Measurements from ENCODE around the gene PDE5A. TPM values are rescaled to one million over a fixed set of nuclear protein-coding genes. Genes with fewer than 3 reads are reported as not detected.
"Not testable (repeated sequence)": the region's sequence is repeated elsewhere in the genome, so short reads cannot be mapped to it uniquely, and the experiment has no call there.

Gene PDE5A
- total RNA-seq, 1 experiment from 2014 or later, result 5.0 TPM

- TF ChIP-seq POLR2AphosphoS5 (IDR thresholded peaks at IDR 0.05; ENCODE audit: low read depth, low read length), result no peak
- no peak for TF ChIP-seq EZH2phosphoT487 (IDR thresholded peaks at IDR 0.05; ENCODE audit: borderline replicate concordance)
- TF ChIP-seq YY1 (IDR thresholded peaks at IDR 0.05; ENCODE audit: extremely low read depth, insufficient replicate concordance, low read depth, low read length), result no peak
- no peak for TF ChIP-seq CEBPB (IDR thresholded peaks at IDR 0.05; ENCODE audit: low read depth)
These were observed 157.3 kb downstream of the PDE5A start (continued) for GRCh38 chr4:119471259-119471658.

- intact Hi-C loops (cut with micrococcal nuclease); H4K20me1 ChIP-seq (ENCODE audit: insufficient read depth): not testable (repeated sequence)
These were observed 157.9 kb downstream of the PDE5A start for GRCh38 chr4:119470737-119471063.

GRCh38 chr4:119470021-119470736 lies 158.4 kb downstream of the PDE5A start:
- H3K4me1 ChIP-seq (ENCODE audit: control insufficient read depth in 1 of 2, insufficient read depth in 2 of 2, low read length in 2 of 2); H3K4me2 ChIP-seq (ENCODE audit: low read length); intact Hi-C loops (cut with micrococcal nuclease); POLR2A ChIA-PET; RAD21 ChIA-PET (ENCODE audit: low non-redundant PET in 1 of 2, low total read pairs in 2 of 2, uncharacterized antibody in 2 of 2, unreplicated experiment in 2 of 2); BruUV-seq (replicated peaks); H3K4me3 ChIP-seq (replicated peaks in 1 of 2; ENCODE audit: low read depth in 1 of 2, low read length in 2 of 2); H3K36me3 ChIP-seq (ENCODE audit: control insufficient read depth in 1 of 2, insufficient read depth in 2 of 2, low read length in 2 of 2); H3K79me2 ChIP-seq (ENCODE audit: insufficient read depth, low read length); DNase-seq (ENCODE audit: low read depth, low spot score); H3K27me3 ChIP-seq (ENCODE audit: insufficient read depth, low read length); ATAC-seq; H3K9me3 ChIP-seq (ENCODE audit: control insufficient read depth in 1 of 2, insufficient read depth in 1 of 2, low read depth in 1 of 2, low read length in 2 of 2); H4K20me1 ChIP-seq (ENCODE audit: insufficient read depth); H3K9me2 ChIP-seq (ENCODE audit: insufficient read depth); H3K9ac ChIP-seq (ENCODE audit: low read length); H2AFZ ChIP-seq (ENCODE audit: low read depth, low read length, poor library complexity, severe bottlenecking); CTCF ChIA-PET; H3K27ac ChIP-seq (ENCODE audit: low read depth, low read length): not testable (repeated sequence)

More at GRCh38 chr4:119470737-119471063, 157.9 kb downstream of the PDE5A start:
- BruUV-seq (replicated peaks); H3K4me1 ChIP-seq (ENCODE audit: control insufficient read depth in 1 of 2, insufficient read depth in 2 of 2, low read length in 2 of 2); H3K79me2 ChIP-seq (ENCODE audit: insufficient read depth, low read length); H3K9ac ChIP-seq (ENCODE audit: low read length); H3K9me3 ChIP-seq (ENCODE audit: control insufficient read depth in 1 of 2, insufficient read depth in 1 of 2, low read depth in 1 of 2, low read length in 2 of 2); H3K4me3 ChIP-seq (replicated peaks in 1 of 2; ENCODE audit: low read depth in 1 of 2, low read length in 2 of 2); DNase-seq (ENCODE audit: low read depth, low spot score); H3K9me2 ChIP-seq (ENCODE audit: insufficient read depth); ATAC-seq; CTCF ChIA-PET; H3K4me2 ChIP-seq (ENCODE audit: low read length); POLR2A ChIA-PET; H3K36me3 ChIP-seq (ENCODE audit: control insufficient read depth in 1 of 2, insufficient read depth in 2 of 2, low read length in 2 of 2); RAD21 ChIA-PET (ENCODE audit: low non-redundant PET in 1 of 2, low total read pairs in 2 of 2, uncharacterized antibody in 2 of 2, unreplicated experiment in 2 of 2); H2AFZ ChIP-seq (ENCODE audit: low read depth, low read length, poor library complexity, severe bottlenecking); H3K27me3 ChIP-seq (ENCODE audit: insufficient read depth, low read length); H3K27ac ChIP-seq (ENCODE audit: low read depth, low read length): not testable (repeated sequence)

DNA sequence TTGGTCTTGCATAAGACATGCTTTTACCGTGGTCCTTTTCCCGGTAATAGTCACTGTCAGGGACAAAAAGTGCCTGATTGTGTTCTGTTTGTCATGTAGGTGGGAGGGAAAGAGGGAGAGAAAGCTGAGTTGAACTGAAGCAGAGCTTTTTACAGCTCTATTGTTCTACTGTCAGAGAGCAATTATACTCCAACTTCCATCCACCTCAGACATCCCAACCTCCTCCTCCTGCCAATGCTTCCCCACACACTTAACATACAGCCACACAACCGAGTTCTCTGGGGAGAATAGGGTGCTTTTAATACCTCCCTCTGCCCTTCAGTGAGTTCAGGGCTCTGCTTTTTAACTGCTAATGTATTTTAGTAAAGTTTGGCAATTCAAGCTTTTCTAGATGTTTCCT lies 159.6 kb downstream of the PDE5A start:
- H3K27ac ChIP-seq (ENCODE audit: low read depth, low read length); H3K4me1 ChIP-seq (ENCODE audit: control insufficient read depth in 1 of 2, insufficient read depth in 2 of 2, low read length in 2 of 2); BruUV-seq (replicated peaks); H3K9me2 ChIP-seq (ENCODE audit: insufficient read depth); RAD21 ChIA-PET (ENCODE audit: low non-redundant PET in 1 of 2, low total read pairs in 2 of 2, uncharacterized antibody in 2 of 2, unreplicated experiment in 2 of 2); H2AFZ ChIP-seq (ENCODE audit: low read depth, low read length, poor library complexity, severe bottlenecking); H3K9ac ChIP-seq (ENCODE audit: low read length); POLR2A ChIA-PET; H3K36me3 ChIP-seq (ENCODE audit: control insufficient read depth in 1 of 2, insufficient read depth in 2 of 2, low read length in 2 of 2); H3K4me2 ChIP-seq (ENCODE audit: low read length); ATAC-seq; H3K79me2 ChIP-seq (ENCODE audit: insufficient read depth, low read length); H3K4me3 ChIP-seq (replicated peaks in 1 of 2; ENCODE audit: low read depth in 1 of 2, low read length in 2 of 2); H3K9me3 ChIP-seq (ENCODE audit: control insufficient read depth in 1 of 2, insufficient read depth in 1 of 2, low read depth in 1 of 2, low read length in 2 of 2); DNase-seq (ENCODE audit: low read depth, low spot score); H3K27me3 ChIP-seq (ENCODE audit: insufficient read depth, low read length); CTCF ChIA-PET; intact Hi-C loops (cut with micrococcal nuclease); H4K20me1 ChIP-seq (ENCODE audit: insufficient read depth): not testable (repeated sequence)
